ENCODE results near the gene HEXA. TPM values are rescaled to one million over a fixed set of nuclear protein-coding genes. Genes with fewer than 3 reads are reported as not detected.

Gene HEXA
- 35.7 TPM for polyA plus RNA-seq (2013, experiment 1 of 2)
- polyA plus RNA-seq (2013, experiment 2 of 2) = 36.8 TPM

DNA sequence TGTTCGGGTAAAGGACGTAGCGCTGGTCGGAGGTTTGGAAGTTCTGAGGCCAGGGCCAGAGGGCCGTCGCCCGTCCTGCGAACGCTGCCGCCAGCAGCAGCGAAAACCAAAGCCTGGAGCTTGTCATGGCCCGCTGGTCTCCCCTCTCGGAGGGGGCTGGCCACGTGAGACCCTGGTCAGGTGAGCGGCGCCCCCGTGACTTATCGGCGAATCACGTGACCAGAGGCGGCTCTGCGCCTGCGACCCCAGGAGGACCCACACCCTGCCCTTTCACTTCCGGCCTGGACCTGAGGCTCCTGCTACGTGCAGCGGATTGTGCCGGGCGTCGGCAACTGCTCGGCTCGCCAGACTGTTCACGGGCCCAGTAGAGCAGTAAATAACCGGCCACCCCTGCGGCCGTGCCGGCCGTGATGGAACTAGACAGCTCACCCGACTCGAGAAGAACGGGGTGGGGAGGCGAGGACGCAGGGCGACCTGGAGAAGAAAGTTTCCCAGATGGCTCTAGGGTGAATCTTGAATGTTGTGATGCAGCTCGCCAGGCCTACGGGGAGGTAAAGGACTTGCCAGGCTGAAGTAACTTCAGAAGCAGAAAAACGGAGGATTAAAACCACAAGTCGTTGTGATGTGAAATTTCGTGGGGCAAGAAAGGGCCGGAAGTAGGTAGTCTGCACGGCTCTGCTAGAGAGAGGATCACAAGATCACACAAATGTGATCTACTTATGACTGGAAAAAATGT is at the start of gene HEXA:
Gene HEXA (minus strand): TSS at position 169 of the 736 bp plus-strand sequence. CDS start 42 bp downstream, at position 127.
- Histone ChIP-seq H3K36me3 (replicated peaks in 1 of 2; ENCODE audit: control insufficient read depth in 2 of 2, insufficient read depth in 2 of 2, low read length in 2 of 2) (peaks cover 0 to 3% of the 10 kb centered on the region in 2 donors), H3K4ac (ENCODE audit: low read length) (no peak within 1 kb of the TSS), H3K23ac (ENCODE audit: low read depth, low read length, poor library complexity) (peak within 1 kb of the TSS; percentile 95), H3K4me1 (ENCODE audit: control insufficient read depth in 2 of 2, insufficient read depth in 1 of 2, low read depth in 1 of 2, low read length in 2 of 2) (peaks cover 6 to 8% of the 10 kb centered on the region in 2 donors), H3K79me1 (ENCODE audit: low read depth, low read length) (peaks cover 5% of the 10 kb centered on the region), H3K4me2 (ENCODE audit: insufficient read depth, low read length, poor library complexity, severe bottlenecking) (peak within 1 kb of the TSS; percentile 96), H2BK120ac (ENCODE audit: low read depth, low read length) (no peak within 1 kb of the TSS), H3K4me3 (ENCODE audit: low read length in 2 of 2) (peak within 1 kb of the TSS; percentile 94), H3K14ac (ENCODE audit: low read length) (no peak within 1 kb of the TSS), H2AFZ (ENCODE audit: low read length) (peak within 1 kb of the TSS; percentile 95), H3K27ac (replicated peaks; ENCODE audit: low read length) (no peak within 1 kb of the TSS), H2BK15ac (ENCODE audit: low read length) (no peak within 1 kb of the TSS), H4K8ac (ENCODE audit: low read depth, low read length) (peak within 1 kb of the TSS; percentile 87), H2AK5ac (ENCODE audit: low read depth, low read length) (peak within 1 kb of the TSS; percentile 47), H2BK5ac (ENCODE audit: low read length) (no peak within 1 kb of the TSS), H3K27me3 (ENCODE audit: control insufficient read depth in 3 of 3, insufficient read depth in 3 of 3, low read depth in 1 of 3, low read length in 3 of 3) (no peaks in the 10 kb centered on the region), H4K91ac (ENCODE audit: low read depth, low read length, poor library complexity) (peak within 1 kb of the TSS; percentile 46), H3K9ac (ENCODE audit: low read depth, low read length, poor library complexity) (peak within 1 kb of the TSS; percentile 97), H3K18ac (ENCODE audit: low read length) (peak within 1 kb of the TSS; percentile 60), H2BK12ac (ENCODE audit: low read length) (no peak within 1 kb of the TSS), H3K9me3 (replicated peaks in 1 of 2; ENCODE audit: control insufficient read depth in 2 of 2, insufficient read depth in 1 of 2, low read depth in 1 of 2, low read length in 2 of 2) (no peaks in the 10 kb centered on the region)
- DNase-seq (ENCODE audit: low spot score) = peak; percentile 97
- no CpG with 5 or more reads among the region's 50 CpGs for WGBS, 2 donors (ENCODE audit: extremely low coverage in 2 of 2, insufficient read length in 2 of 2, insufficient replicate concordance in 1 of 2)

DNA sequence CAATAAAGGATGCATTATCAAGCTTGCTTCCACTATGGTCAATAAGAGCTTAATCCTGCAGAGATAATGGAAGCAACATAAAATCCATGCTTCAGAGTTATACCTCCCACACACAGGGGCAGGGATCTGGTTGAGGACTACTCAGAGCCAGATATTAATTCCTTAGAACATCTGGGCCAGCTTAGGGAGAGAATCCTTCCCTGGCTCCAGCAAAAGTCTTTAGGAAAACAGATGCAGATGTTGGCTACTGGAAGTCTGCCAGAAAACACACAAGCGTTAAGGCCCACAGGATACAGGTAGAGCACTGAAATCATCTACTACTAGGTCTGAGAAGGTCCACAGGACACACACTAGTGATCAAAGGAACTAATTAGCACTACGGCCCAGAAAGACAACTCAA is 47.4 kb upstream of the HEXA start:
- no peak overlapping the region for H2AFZ ChIP-seq (ENCODE audit: low read length)
- no peak overlapping the region for H3K18ac ChIP-seq (ENCODE audit: low read length)
- H3K9ac ChIP-seq (ENCODE audit: low read depth, low read length, poor library complexity) = no peak overlapping the region
- no peak overlapping the region for H4K91ac ChIP-seq (ENCODE audit: low read depth, low read length, poor library complexity)
- no peaks in the 10 kb centered on the region for H3K4me1 ChIP-seq (ENCODE audit: control insufficient read depth in 2 of 2, insufficient read depth in 1 of 2, low read depth in 1 of 2, low read length in 2 of 2)
- no peak overlapping the region for H3K27ac ChIP-seq (replicated peaks; ENCODE audit: low read length)
- WGBS, 2 donors (ENCODE audit: extremely low coverage in 2 of 2, insufficient read length in 2 of 2, insufficient replicate concordance in 1 of 2) = no CpG with 5 or more reads among the region's 2 CpGs
- H2BK12ac ChIP-seq (ENCODE audit: low read length) = no peak overlapping the region
- H4K8ac ChIP-seq (ENCODE audit: low read depth, low read length) = no peak overlapping the region
- no peak overlapping the region for H3K14ac ChIP-seq (ENCODE audit: low read length)
- H2AK5ac ChIP-seq (ENCODE audit: low read depth, low read length) = no peak overlapping the region
- no peak overlapping the region for H2BK15ac ChIP-seq (ENCODE audit: low read length)
- H2BK5ac ChIP-seq (ENCODE audit: low read length) = no peak overlapping the region
- H2BK120ac ChIP-seq (ENCODE audit: low read depth, low read length) = no peak overlapping the region
- no peak for DNase-seq (ENCODE audit: low spot score)
- H3K23ac ChIP-seq (ENCODE audit: low read depth, low read length, poor library complexity) = no peak overlapping the region
- H3K4me2 ChIP-seq (ENCODE audit: insufficient read depth, low read length, poor library complexity, severe bottlenecking) = no peak overlapping the region
- H3K4ac ChIP-seq (ENCODE audit: low read length) = no peak overlapping the region
- H3K36me3 ChIP-seq (replicated peaks in 1 of 2; ENCODE audit: control insufficient read depth in 2 of 2, insufficient read depth in 2 of 2, low read length in 2 of 2) = no peaks in the 10 kb centered on the region
- no peak overlapping the region for H3K4me3 ChIP-seq (ENCODE audit: low read length in 2 of 2)
- peaks cover 0 to 2% of the 10 kb centered on the region in 2 donors for H3K9me3 ChIP-seq (replicated peaks in 1 of 2; ENCODE audit: control insufficient read depth in 2 of 2, insufficient read depth in 1 of 2, low read depth in 1 of 2, low read length in 2 of 2)
- H3K79me1 ChIP-seq (ENCODE audit: low read depth, low read length) = no peaks in the 10 kb centered on the region
- H3K27me3 ChIP-seq (ENCODE audit: control insufficient read depth in 3 of 3, insufficient read depth in 3 of 3, low read depth in 1 of 3, low read length in 3 of 3) = peaks cover 0 to 3% (median 0%) of the 10 kb centered on the region in 3 experiments

- no CpG with 5 or more reads among the region's 1 CpG for WGBS, 2 donors (ENCODE audit: extremely low coverage in 2 of 2, insufficient read length in 2 of 2, insufficient replicate concordance in 1 of 2)
- Histone ChIP-seq H3K4ac (ENCODE audit: low read length) (no peak overlapping the region), H3K79me1 (ENCODE audit: low read depth, low read length) (no peaks in the 10 kb centered on the region), H3K23ac (ENCODE audit: low read depth, low read length, poor library complexity) (no peak overlapping the region), H4K8ac (ENCODE audit: low read depth, low read length) (no peak overlapping the region), H4K91ac (ENCODE audit: low read depth, low read length, poor library complexity) (no peak overlapping the region), H3K27ac (replicated peaks; ENCODE audit: low read length) (no peak overlapping the region), H3K4me3 (ENCODE audit: low read length in 2 of 2) (no peak overlapping the region), H3K4me1 (ENCODE audit: control insufficient read depth in 2 of 2, insufficient read depth in 1 of 2, low read depth in 1 of 2, low read length in 2 of 2) (no peaks in the 10 kb centered on the region), H2BK15ac (ENCODE audit: low read length) (no peak overlapping the region), H3K27me3 (ENCODE audit: control insufficient read depth in 3 of 3, insufficient read depth in 3 of 3, low read depth in 1 of 3, low read length in 3 of 3) (peaks cover 0 to 3% (median 0%) of the 10 kb centered on the region in 3 experiments), H3K9me3 (replicated peaks in 1 of 2; ENCODE audit: control insufficient read depth in 2 of 2, insufficient read depth in 1 of 2, low read depth in 1 of 2, low read length in 2 of 2) (peaks cover 0 to 1% of the 10 kb centered on the region in 2 donors), H2BK5ac (ENCODE audit: low read length) (no peak overlapping the region), H2BK12ac (ENCODE audit: low read length) (no peak overlapping the region), H2AK5ac (ENCODE audit: low read depth, low read length) (no peak overlapping the region), H3K36me3 (replicated peaks in 1 of 2; ENCODE audit: control insufficient read depth in 2 of 2, insufficient read depth in 2 of 2, low read length in 2 of 2) (no peaks in the 10 kb centered on the region), H3K4me2 (ENCODE audit: insufficient read depth, low read length, poor library complexity, severe bottlenecking) (no peak overlapping the region), H3K14ac (ENCODE audit: low read length) (no peak overlapping the region), H3K9ac (ENCODE audit: low read depth, low read length, poor library complexity) (no peak overlapping the region), H3K18ac (ENCODE audit: low read length) (no peak overlapping the region), H2BK120ac (ENCODE audit: low read depth, low read length) (no peak overlapping the region), H2AFZ (ENCODE audit: low read length) (no peak overlapping the region)
- no peak for DNase-seq (ENCODE audit: low spot score)
These were observed 45.7 kb upstream of the HEXA start for GRCh38 chr15:72421484-72421883.

DNA sequence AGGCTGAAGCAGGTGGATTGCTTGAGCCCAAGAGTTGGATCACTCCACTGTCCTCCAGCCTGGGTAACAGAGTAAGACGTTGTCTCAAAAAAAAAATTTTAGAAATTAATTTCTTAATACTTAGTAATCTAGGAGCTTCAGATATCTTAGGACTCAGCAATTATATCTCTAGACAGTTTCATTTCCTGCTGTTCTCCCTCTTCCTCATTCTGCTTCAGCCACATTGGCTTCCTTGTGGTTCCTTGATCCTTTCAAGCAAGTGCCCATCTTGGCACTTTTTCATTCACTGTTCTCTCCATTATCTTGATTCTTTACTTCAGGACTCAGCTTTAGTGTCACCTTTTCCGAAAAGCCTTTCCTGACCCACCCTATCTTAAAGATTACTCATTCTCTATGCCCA is 44.8 kb upstream of the HEXA start:
- H3K9me3 ChIP-seq (replicated peaks in 1 of 2; ENCODE audit: control insufficient read depth in 2 of 2, insufficient read depth in 1 of 2, low read depth in 1 of 2, low read length in 2 of 2) = no peaks in the 10 kb centered on the region
- H3K18ac ChIP-seq (ENCODE audit: low read length) = no peak overlapping the region
- H2BK12ac ChIP-seq (ENCODE audit: low read length) = no peak overlapping the region
- no peak overlapping the region for H4K8ac ChIP-seq (ENCODE audit: low read depth, low read length)
- no peak overlapping the region for H2BK15ac ChIP-seq (ENCODE audit: low read length)
- no peak overlapping the region for H3K27ac ChIP-seq (replicated peaks; ENCODE audit: low read length)
- no CpG with 5 or more reads among the region's 2 CpGs for WGBS, 2 donors (ENCODE audit: extremely low coverage in 2 of 2, insufficient read length in 2 of 2, insufficient replicate concordance in 1 of 2)
- H3K36me3 ChIP-seq (replicated peaks in 1 of 2; ENCODE audit: control insufficient read depth in 2 of 2, insufficient read depth in 2 of 2, low read length in 2 of 2) = no peaks in the 10 kb centered on the region
- H2BK5ac ChIP-seq (ENCODE audit: low read length) = no peak overlapping the region
- no peak overlapping the region for H3K23ac ChIP-seq (ENCODE audit: low read depth, low read length, poor library complexity)
- H2AFZ ChIP-seq (ENCODE audit: low read length) = no peak overlapping the region
- no peaks in the 10 kb centered on the region for H3K4me1 ChIP-seq (ENCODE audit: control insufficient read depth in 2 of 2, insufficient read depth in 1 of 2, low read depth in 1 of 2, low read length in 2 of 2)
- no peak overlapping the region for H2BK120ac ChIP-seq (ENCODE audit: low read depth, low read length)
- H3K4me3 ChIP-seq (ENCODE audit: low read length in 2 of 2) = no peak overlapping the region
- no peak overlapping the region for H2AK5ac ChIP-seq (ENCODE audit: low read depth, low read length)
- no peak overlapping the region for H4K91ac ChIP-seq (ENCODE audit: low read depth, low read length, poor library complexity)
- no peak overlapping the region for H3K9ac ChIP-seq (ENCODE audit: low read depth, low read length, poor library complexity)
- no peak overlapping the region for H3K4me2 ChIP-seq (ENCODE audit: insufficient read depth, low read length, poor library complexity, severe bottlenecking)
- H3K79me1 ChIP-seq (ENCODE audit: low read depth, low read length) = no peaks in the 10 kb centered on the region
- no peak for DNase-seq (ENCODE audit: low spot score)
- H3K4ac ChIP-seq (ENCODE audit: low read length) = no peak overlapping the region
- peaks cover 0 to 3% (median 0%) of the 10 kb centered on the region in 3 experiments for H3K27me3 ChIP-seq (ENCODE audit: control insufficient read depth in 3 of 3, insufficient read depth in 3 of 3, low read depth in 1 of 3, low read length in 3 of 3)
- no peak overlapping the region for H3K14ac ChIP-seq (ENCODE audit: low read length)
